ENCODE results near the gene ANKMY1.
A peak's percentile ranks its signal among the peaks of the same experiment; 100 is the strongest.

ANKMY1 gene

GRCh38 chr2:240557808-240558207 is at the start of gene ANKMY1:
Gene ANKMY1 (minus strand): TSS chr2:240557988. CDS start chr2:240557335, 653 bp downstream.
- peak; percentile 84 for DNase-seq

- DNase-seq = no peak
Observed at GRCh38 chr2:240605867-240606743, 48.3 kb upstream of the ANKMY1 start.

GRCh38 chr2:240604939-240605716 is 47.3 kb upstream of the ANKMY1 start:
- DNase-seq = no peak

GRCh38 chr2:240604291-240604938 is 46.6 kb upstream of the ANKMY1 start:
- no peak for DNase-seq

GRCh38 chr2:240603846-240604245 is 46.1 kb upstream of the ANKMY1 start:
- DNase-seq = no peak

GRCh38 chr2:240603081-240603835 is 45.5 kb upstream of the ANKMY1 start:
- no peak for DNase-seq

GRCh38 chr2:240602266-240603050 is 44.7 kb upstream of the ANKMY1 start:
- DNase-seq = no peak

- DNase-seq = no peak
Observed at GRCh38 chr2:240601831-240602160, 44.0 kb upstream of the ANKMY1 start.

- DNase-seq = no peak
Observed at GRCh38 chr2:240601061-240601830, 43.5 kb upstream of the ANKMY1 start.

- no peak for DNase-seq
Observed at GRCh38 chr2:240600451-240600961, 42.7 kb upstream of the ANKMY1 start.

GRCh38 chr2:240599141-240599583 is 41.4 kb upstream of the ANKMY1 start:
- DNase-seq = no peak

GRCh38 chr2:240598311-240598911 is 40.6 kb upstream of the ANKMY1 start:
- no peak for DNase-seq

- DNase-seq = no peak
Observed at GRCh38 chr2:240597419-240598181, 39.8 kb upstream of the ANKMY1 start.

- DNase-seq = no peak
Observed at GRCh38 chr2:240597054-240597418, 39.2 kb upstream of the ANKMY1 start.

- no peak for DNase-seq
Observed at GRCh38 chr2:240596491-240596931, 38.7 kb upstream of the ANKMY1 start.

- no peak for DNase-seq
Observed at GRCh38 chr2:240596080-240596460, 38.3 kb upstream of the ANKMY1 start.

- DNase-seq = peak; percentile 58
Observed at GRCh38 chr2:240595381-240596079, 37.7 kb upstream of the ANKMY1 start.

GRCh38 chr2:240594511-240595380 is 37.0 kb upstream of the ANKMY1 start:
- DNase-seq = no peak

Measured in activated CD4-positive, alpha-beta T cell treated with anti-CD3 and anti-CD28 coated beads, Interleukin-10, Interleukin-2, amounts not matched to agents 100 ng/mL and 50 ng/mL, durations not matched to agents 16 hours and 8 hours (primary cell).